HEK293 (cell line): ENCODE data around the gene KLHL22.

Experiments used
- HOXD13 ChIP-seq: sonication (generic); formaldehyde crosslinking; IDR thresholded peaks from 2 replicates; pipeline ENCODE4 v1.8.0; 2022; ENCODE audit warnings: missing genetic modification reagents, borderline replicate concordance
- YY1 ChIP-seq: fragments of 450-650 bp; formaldehyde crosslinking; IDR thresholded peaks from 2 replicates; pipeline ENCODE4 v1.5.1; 2018; ENCODE audit warnings: missing biosample characterization, missing genetic modification characterization
- ZBTB7A ChIP-seq: fragments of 450-650 bp; formaldehyde crosslinking; IDR thresholded peaks from 2 replicates; pipeline ENCODE4 v1.5.1; 2016; ENCODE audit warnings: low read depth, missing biosample characterization, missing genetic modification characterization
- ZEB2 ChIP-seq: fragments of 450-650 bp; formaldehyde crosslinking; IDR thresholded peaks from 2 replicates; pipeline ENCODE4 v1.5.1; 2016; ENCODE audit warnings: missing biosample characterization, missing genetic modification characterization
- ZFHX2 ChIP-seq: fragments of 450-650 bp; formaldehyde crosslinking; conservative IDR thresholded peaks from 2 replicates; pipeline ENCODE4 v1.5.1; 2016; ENCODE audit warnings: missing biosample characterization, missing genetic modification characterization
- ZNF121 ChIP-seq: fragments of 450-650 bp; formaldehyde crosslinking; IDR thresholded peaks from 2 replicates; pipeline ENCODE4 v1.5.1; 2016; ENCODE audit warnings: missing biosample characterization, missing genetic modification characterization
- ZNF133 ChIP-seq: fragments of 450-650 bp; formaldehyde crosslinking; IDR thresholded peaks from 2 replicates; pipeline ENCODE4 v1.5.1; 2016; ENCODE audit warnings: missing biosample characterization, missing genetic modification characterization
- ZNF184 ChIP-seq: fragments of 450-650 bp; IDR thresholded peaks from 2 replicates; pipeline ENCODE4 v1.5.1; 2018; ENCODE audit warnings: missing biosample characterization, mild to moderate bottlenecking, missing genetic modification characterization
- ZNF24 ChIP-seq: fragments of 450-650 bp; formaldehyde crosslinking; IDR thresholded peaks from 2 replicates; pipeline ENCODE4 v1.5.1; 2016; ENCODE audit warnings: missing biosample characterization, missing genetic modification characterization
- ZNF292 ChIP-seq: fragments of 450-650 bp; formaldehyde crosslinking; IDR thresholded peaks from 2 replicates; pipeline ENCODE4 v1.5.1; 2016; ENCODE audit warnings: low read depth, missing biosample characterization, missing genetic modification characterization, borderline replicate concordance
- ZNF311 ChIP-seq: fragments of 450-650 bp; formaldehyde crosslinking; IDR thresholded peaks from 2 replicates; pipeline ENCODE4 v1.5.1; 2017; ENCODE audit warnings: missing biosample characterization, missing genetic modification characterization, borderline replicate concordance
- ZNF341 ChIP-seq: fragments of 450-650 bp; formaldehyde crosslinking; IDR thresholded peaks from 2 replicates; pipeline ENCODE4; 2016; ENCODE audit warnings: low read depth, missing biosample characterization, missing genetic modification characterization
- ZNF426 ChIP-seq: fragments of 450-650 bp; formaldehyde crosslinking; IDR thresholded peaks from 2 replicates; pipeline ENCODE4 v1.5.1; 2017; ENCODE audit warnings: missing biosample characterization, missing genetic modification characterization, mild to moderate bottlenecking, inconsistent platforms, moderate library complexity
- ZNF501 ChIP-seq: fragments of 450-650 bp; formaldehyde crosslinking; IDR thresholded peaks from 2 replicates; pipeline ENCODE4 v1.5.1; 2016; ENCODE audit warnings: missing biosample characterization, missing genetic modification characterization
- ZNF529 ChIP-seq: fragments of 450-650 bp; formaldehyde crosslinking; IDR thresholded peaks from 2 replicates; pipeline ENCODE4 v1.5.1; 2017; ENCODE audit warnings: missing genetic modification characterization, missing biosample characterization; ENCODE audit not compliant: insufficient replicate concordance
- ZNF585B ChIP-seq: fragments of 450-650 bp; formaldehyde crosslinking; IDR thresholded peaks from 2 replicates; pipeline ENCODE4 v1.5.1; 2016; ENCODE audit warnings: missing biosample characterization, missing genetic modification characterization
- ZNF624 ChIP-seq: fragments of 450-650 bp; formaldehyde crosslinking; IDR thresholded peaks from 2 replicates; pipeline ENCODE4 v1.5.1; 2017; ENCODE audit warnings: missing biosample characterization, missing genetic modification characterization
- ZNF707 ChIP-seq: fragments of 450-650 bp; formaldehyde crosslinking; IDR thresholded peaks from 2 replicates; pipeline ENCODE4 v1.5.1; 2016; ENCODE audit warnings: missing biosample characterization, missing genetic modification characterization
- ZNF76 ChIP-seq: fragments of 450-650 bp; formaldehyde crosslinking; IDR thresholded peaks from 2 replicates; pipeline ENCODE4; 2016; ENCODE audit warnings: low read depth, missing biosample characterization, missing genetic modification characterization, borderline replicate concordance
- ZNF776 ChIP-seq: fragments of 450-650 bp; formaldehyde crosslinking; IDR thresholded peaks from 2 replicates; pipeline ENCODE4 v1.5.0; 2017; ENCODE audit warnings: missing biosample characterization, missing genetic modification characterization, borderline replicate concordance
- ZNF785 ChIP-seq: fragments of 450-650 bp; formaldehyde crosslinking; IDR thresholded peaks from 2 replicates; pipeline ENCODE4 v1.5.1; 2016; ENCODE audit warnings: missing biosample characterization, missing genetic modification characterization
- ZNF843 ChIP-seq: fragments of 450-650 bp; formaldehyde crosslinking; IDR thresholded peaks from 2 replicates; pipeline ENCODE4 v1.5.1; 2016; ENCODE audit warnings: missing biosample characterization, missing genetic modification characterization
- ZSCAN23 ChIP-seq: fragments of 450-650 bp; formaldehyde crosslinking; IDR thresholded peaks from 2 replicates; pipeline ENCODE4 v1.5.1; 2016; ENCODE audit warnings: missing biosample characterization, missing genetic modification characterization
- TF ChIP-seq, protein P1 (sequence below): fragments of 450-650 bp; formaldehyde crosslinking; IDR thresholded peaks from 2 replicates; pipeline ENCODE4 v1.5.0; 2017; ENCODE audit warnings: missing biosample characterization, missing genetic modification characterization, borderline replicate concordance
- TF ChIP-seq, protein P2 (sequence below): fragments of 450-650 bp; formaldehyde crosslinking; IDR thresholded peaks from 2 replicates; pipeline ENCODE4 v1.5.1; 2017; ENCODE audit warnings: missing biosample characterization, mild to moderate bottlenecking, missing genetic modification characterization, moderate library complexity
- TF ChIP-seq, protein P3 (sequence below): fragments of 450-650 bp; formaldehyde crosslinking; IDR thresholded peaks from 2 replicates; pipeline ENCODE4 v1.5.1; 2017; ENCODE audit warnings: missing biosample characterization, missing genetic modification characterization
- TF ChIP-seq, protein P4 (sequence below): fragments of 450-650 bp; formaldehyde crosslinking; IDR thresholded peaks from 2 replicates; pipeline ENCODE4 v1.5.1; 2017; ENCODE audit warnings: missing biosample characterization, missing genetic modification characterization
- TF ChIP-seq, protein P5 (sequence below): sonication (generic); formaldehyde crosslinking; IDR thresholded peaks from 2 replicates; pipeline ENCODE4 v1.8.1; 2022; ENCODE audit warnings: mild to moderate bottlenecking, moderate library complexity, missing genetic modification reagents

The KLHL22 gene

DNA sequence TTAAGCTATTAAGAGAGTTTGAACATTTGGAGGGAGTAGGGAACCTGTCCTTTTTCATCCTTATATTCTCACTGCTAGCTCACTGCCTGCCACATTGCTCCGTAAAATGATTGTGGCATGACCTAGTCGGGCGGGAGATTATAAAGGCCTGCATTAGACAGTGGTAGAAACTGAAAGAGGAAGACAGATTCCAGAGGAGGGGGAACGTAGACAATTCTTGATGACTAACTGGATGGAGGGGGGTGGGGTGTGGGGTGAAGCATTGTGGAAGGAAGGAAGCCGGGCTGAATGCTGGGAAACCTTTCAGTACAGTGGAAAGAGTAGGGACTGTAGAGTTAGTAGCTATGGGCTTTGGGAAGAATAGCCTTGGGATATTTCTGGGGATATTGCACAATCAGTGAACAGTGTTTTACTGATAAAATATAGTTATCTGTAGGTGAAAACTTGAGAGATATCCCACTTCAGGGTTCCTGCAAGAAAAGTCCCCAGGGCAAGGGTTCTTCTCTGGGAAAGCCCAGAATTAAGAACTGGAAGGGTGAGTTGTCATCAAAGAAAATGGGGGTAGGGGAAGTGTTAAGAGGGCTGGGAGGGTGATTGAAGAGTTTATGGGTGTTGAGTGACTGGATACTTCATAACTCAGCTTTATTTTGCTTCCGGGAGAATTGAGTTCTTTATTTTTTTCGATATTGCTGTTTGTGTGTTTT is 13.9 kb upstream of the KLHL22 start (continued):
- TF ChIP-seq, protein P1, sequence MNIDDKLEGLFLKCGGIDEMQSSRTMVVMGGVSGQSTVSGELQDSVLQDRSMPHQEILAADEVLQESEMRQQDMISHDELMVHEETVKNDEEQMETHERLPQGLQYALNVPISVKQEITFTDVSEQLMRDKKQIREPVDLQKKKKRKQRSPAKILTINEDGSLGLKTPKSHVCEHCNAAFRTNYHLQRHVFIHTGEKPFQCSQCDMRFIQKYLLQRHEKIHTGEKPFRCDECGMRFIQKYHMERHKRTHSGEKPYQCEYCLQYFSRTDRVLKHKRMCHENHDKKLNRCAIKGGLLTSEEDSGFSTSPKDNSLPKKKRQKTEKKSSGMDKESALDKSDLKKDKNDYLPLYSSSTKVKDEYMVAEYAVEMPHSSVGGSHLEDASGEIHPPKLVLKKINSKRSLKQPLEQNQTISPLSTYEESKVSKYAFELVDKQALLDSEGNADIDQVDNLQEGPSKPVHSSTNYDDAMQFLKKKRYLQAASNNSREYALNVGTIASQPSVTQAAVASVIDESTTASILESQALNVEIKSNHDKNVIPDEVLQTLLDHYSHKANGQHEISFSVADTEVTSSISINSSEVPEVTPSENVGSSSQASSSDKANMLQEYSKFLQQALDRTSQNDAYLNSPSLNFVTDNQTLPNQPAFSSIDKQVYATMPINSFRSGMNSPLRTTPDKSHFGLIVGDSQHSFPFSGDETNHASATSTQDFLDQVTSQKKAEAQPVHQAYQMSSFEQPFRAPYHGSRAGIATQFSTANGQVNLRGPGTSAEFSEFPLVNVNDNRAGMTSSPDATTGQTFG, result no peak
- peak; percentile 82 for TF ChIP-seq ZNF76 (tag by site-specific recombination)
- TF ChIP-seq, protein P2, sequence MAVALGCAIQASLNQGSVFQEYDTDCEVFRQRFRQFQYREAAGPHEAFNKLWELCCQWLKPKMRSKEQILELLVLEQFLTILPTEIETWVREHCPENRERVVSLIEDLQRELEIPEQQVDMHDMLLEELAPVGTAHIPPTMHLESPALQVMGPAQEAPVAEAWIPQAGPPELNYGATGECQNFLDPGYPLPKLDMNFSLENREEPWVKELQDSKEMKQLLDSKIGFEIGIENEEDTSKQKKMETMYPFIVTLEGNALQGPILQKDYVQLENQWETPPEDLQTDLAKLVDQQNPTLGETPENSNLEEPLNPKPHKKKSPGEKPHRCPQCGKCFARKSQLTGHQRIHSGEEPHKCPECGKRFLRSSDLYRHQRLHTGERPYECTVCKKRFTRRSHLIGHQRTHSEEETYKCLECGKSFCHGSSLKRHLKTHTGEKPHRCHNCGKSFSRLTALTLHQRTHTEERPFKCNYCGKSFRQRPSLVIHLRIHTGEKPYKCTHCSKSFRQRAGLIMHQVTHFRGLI (tag by site-specific recombination), result no peak
- TF ChIP-seq ZNF585B (tag by site-specific recombination), result no peak
- peak; percentile 67 for TF ChIP-seq ZNF24 (tag by site-specific recombination)
- no peak for TF ChIP-seq ZNF501 (tag by site-specific recombination)
- TF ChIP-seq ZNF133 (tag by site-specific recombination), result no peak
- TF ChIP-seq ZNF785 (tag by site-specific recombination), result no peak
- TF ChIP-seq ZSCAN23 (tag by site-specific recombination), result no peak
- peak; percentile 62 for TF ChIP-seq ZEB2 (tag by site-specific recombination)
- TF ChIP-seq ZNF529, result no peak
- TF ChIP-seq ZNF776 (tag by site-specific recombination), result no peak
- no peak for TF ChIP-seq ZNF184
- TF ChIP-seq ZNF311 (tag by site-specific recombination), result no peak
- TF ChIP-seq, protein P3, sequence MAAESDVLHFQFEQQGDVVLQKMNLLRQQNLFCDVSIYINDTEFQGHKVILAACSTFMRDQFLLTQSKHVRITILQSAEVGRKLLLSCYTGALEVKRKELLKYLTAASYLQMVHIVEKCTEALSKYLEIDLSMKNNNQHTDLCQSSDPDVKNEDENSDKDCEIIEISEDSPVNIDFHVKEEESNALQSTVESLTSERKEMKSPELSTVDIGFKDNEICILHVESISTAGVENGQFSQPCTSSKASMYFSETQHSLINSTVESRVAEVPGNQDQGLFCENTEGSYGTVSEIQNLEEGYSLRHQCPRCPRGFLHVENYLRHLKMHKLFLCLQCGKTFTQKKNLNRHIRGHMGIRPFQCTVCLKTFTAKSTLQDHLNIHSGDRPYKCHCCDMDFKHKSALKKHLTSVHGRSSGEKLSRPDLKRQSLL (tag by site-specific recombination), result no peak
- TF ChIP-seq ZNF341, result no peak
- TF ChIP-seq ZNF624 (tag by site-specific recombination), result no peak
- TF ChIP-seq, protein P4, sequence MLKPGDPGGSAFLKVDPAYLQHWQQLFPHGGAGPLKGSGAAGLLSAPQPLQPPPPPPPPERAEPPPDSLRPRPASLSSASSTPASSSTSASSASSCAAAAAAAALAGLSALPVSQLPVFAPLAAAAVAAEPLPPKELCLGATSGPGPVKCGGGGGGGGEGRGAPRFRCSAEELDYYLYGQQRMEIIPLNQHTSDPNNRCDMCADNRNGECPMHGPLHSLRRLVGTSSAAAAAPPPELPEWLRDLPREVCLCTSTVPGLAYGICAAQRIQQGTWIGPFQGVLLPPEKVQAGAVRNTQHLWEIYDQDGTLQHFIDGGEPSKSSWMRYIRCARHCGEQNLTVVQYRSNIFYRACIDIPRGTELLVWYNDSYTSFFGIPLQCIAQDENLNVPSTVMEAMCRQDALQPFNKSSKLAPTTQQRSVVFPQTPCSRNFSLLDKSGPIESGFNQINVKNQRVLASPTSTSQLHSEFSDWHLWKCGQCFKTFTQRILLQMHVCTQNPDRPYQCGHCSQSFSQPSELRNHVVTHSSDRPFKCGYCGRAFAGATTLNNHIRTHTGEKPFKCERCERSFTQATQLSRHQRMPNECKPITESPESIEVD (tag by site-specific recombination), result no peak; the same call in 1 of the 2 replicates
- no peak for TF ChIP-seq ZNF121 (tag by site-specific recombination)
- TF ChIP-seq ZNF843 (tag by site-specific recombination), result no peak
- TF ChIP-seq HOXD13, result no peak
- TF ChIP-seq, protein P5, sequence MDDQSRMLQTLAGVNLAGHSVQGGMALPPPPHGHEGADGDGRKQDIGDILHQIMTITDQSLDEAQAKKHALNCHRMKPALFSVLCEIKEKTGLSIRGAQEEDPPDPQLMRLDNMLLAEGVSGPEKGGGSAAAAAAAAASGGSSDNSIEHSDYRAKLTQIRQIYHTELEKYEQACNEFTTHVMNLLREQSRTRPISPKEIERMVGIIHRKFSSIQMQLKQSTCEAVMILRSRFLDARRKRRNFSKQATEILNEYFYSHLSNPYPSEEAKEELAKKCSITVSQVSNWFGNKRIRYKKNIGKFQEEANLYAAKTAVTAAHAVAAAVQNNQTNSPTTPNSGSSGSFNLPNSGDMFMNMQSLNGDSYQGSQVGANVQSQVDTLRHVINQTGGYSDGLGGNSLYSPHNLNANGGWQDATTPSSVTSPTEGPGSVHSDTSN, result no peak
- TF ChIP-seq ZNF426 (tag by site-specific recombination), result no peak
- no peak for TF ChIP-seq ZFHX2
- no peak for TF ChIP-seq YY1 (tag by site-specific recombination)
- TF ChIP-seq ZNF292, result no peak
- TF ChIP-seq ZBTB7A (tag by site-specific recombination), result no peak
- no peak for TF ChIP-seq ZNF707 (tag by site-specific recombination)
- TF ChIP-seq, all 188 proteins: peak for 20
